ENCODE results near the gene CACHD1.

- TF ChIP-seq USF2 (IDR thresholded peaks at IDR 0.05) (no peak), CTCF (IDR thresholded peaks at IDR 0.05) (no peak)
Observed at GRCh38 chr1:64424412-64424811, 45.5 kb upstream of the CACHD1 start.
